ENCODE results near the gene LCE7A. TPM values are rescaled to one million over a fixed set of nuclear protein-coding genes. Genes with fewer than 3 reads are reported as not detected.

The LCE7A gene
- total RNA-seq, 1 donor from 2014 or later: not detected

GRCh38 chr1:152884506-152884905, 24.7 kb downstream of the LCE7A start:
- Histone ChIP-seq H3K36me3 (no peaks in the 10 kb centered on the region), H3K4me3 (no peak overlapping the region), H3K4me1 (no peaks in the 10 kb centered on the region), H3K9me3 (no peaks in the 10 kb centered on the region), H3K27me3 (ENCODE audit: low read depth) (no peaks in the 10 kb centered on the region), H3K27ac (no peak overlapping the region)
- intact Hi-C loops (cut with DNase I): no loop called here
- no peak for TF ChIP-seq CTCF (IDR thresholded peaks at IDR 0.05)
- DNase-seq (no peak), ATAC-seq (no peak)

GRCh38 chr1:152884966-152885624, 25.3 kb downstream of the LCE7A start:
- intact Hi-C loops (cut with DNase I): no loop called here
- TF ChIP-seq CTCF (IDR thresholded peaks at IDR 0.05): no peak
- Histone ChIP-seq H3K36me3 (no peaks in the 10 kb centered on the region), H3K4me3 (no peak overlapping the region), H3K27ac (no peak overlapping the region), H3K27me3 (ENCODE audit: low read depth) (no peaks in the 10 kb centered on the region), H3K4me1 (no peaks in the 10 kb centered on the region), H3K9me3 (no peaks in the 10 kb centered on the region)
- DNase-seq (no peak), ATAC-seq (no peak)

- H3K4me3 ChIP-seq: no peak overlapping the region
- no peak overlapping the region for H3K27ac ChIP-seq
- ATAC-seq (no peak), DNase-seq (no peak)
- no peaks in the 10 kb centered on the region for H3K27me3 ChIP-seq (ENCODE audit: low read depth)
- H3K9me3 ChIP-seq: no peaks in the 10 kb centered on the region
- no peaks in the 10 kb centered on the region for H3K4me1 ChIP-seq
- no peaks in the 10 kb centered on the region for H3K36me3 ChIP-seq
- intact Hi-C loops (cut with DNase I): no loop called here
- TF ChIP-seq CTCF (IDR thresholded peaks at IDR 0.05): no peak
Measured at GRCh38 chr1:152886085-152886484, 26.3 kb downstream of the LCE7A start.

- no peak overlapping the region for H3K4me3 ChIP-seq
Measured at GRCh38 chr1:152886758-152887409, 27.1 kb downstream of the LCE7A start.

GRCh38 chr1:152888126-152888525, 28.3 kb downstream of the LCE7A start:
- intact Hi-C loops (cut with DNase I): no loop called here
- H3K27me3 ChIP-seq (ENCODE audit: low read depth): no peaks in the 10 kb centered on the region
- H3K9me3 ChIP-seq: no peaks in the 10 kb centered on the region
- no peak overlapping the region for H3K4me3 ChIP-seq
- H3K4me1 ChIP-seq: no peaks in the 10 kb centered on the region
- no peaks in the 10 kb centered on the region for H3K36me3 ChIP-seq
- TF ChIP-seq CTCF (IDR thresholded peaks at IDR 0.05): no peak
- ATAC-seq (no peak), DNase-seq (no peak)
- no peak overlapping the region for H3K27ac ChIP-seq

More at GRCh38 chr1:152886758-152887409, 27.1 kb downstream of the LCE7A start:
- Histone ChIP-seq H3K4me1 (no peaks in the 10 kb centered on the region), H3K36me3 (no peaks in the 10 kb centered on the region), H3K27me3 (ENCODE audit: low read depth) (no peaks in the 10 kb centered on the region), H3K27ac (no peak overlapping the region), H3K9me3 (no peaks in the 10 kb centered on the region)
- DNase-seq (no peak), ATAC-seq (no peak)
- TF ChIP-seq CTCF (IDR thresholded peaks at IDR 0.05): no peak
- intact Hi-C loops (cut with DNase I): no loop called here
